Mesendoderm (in vitro differentiated cells): Measurements from ENCODE around the gene EEF1G.
A peak's percentile ranks its signal among the peaks of the same experiment; 100 is the strongest.

Source experiments
- DNase-seq: peaks from one replicate; pipeline ENCODE4 v3.0.0; 2013
- H2AK5ac ChIP-seq: 2 replicates; pipeline ENCODE4 v1.6.1; 2013; ENCODE audit warnings: low read length, inconsistent platforms
- H2BK120ac ChIP-seq: 2 replicates; pipeline ENCODE4 v1.6.1; 2013; ENCODE audit warnings: low read depth, mild to moderate bottlenecking, low read length, moderate library complexity, mixed read lengths
- H2BK15ac ChIP-seq: replicated peaks from 2 replicates; pipeline ENCODE4 v1.6.1; 2013; ENCODE audit warnings: low read depth, mild to moderate bottlenecking, moderate library complexity
- H2BK5ac ChIP-seq: 2 replicates; pipeline ENCODE4 v1.6.1; 2013; ENCODE audit warnings: low read length, inconsistent platforms
- H3K18ac ChIP-seq: 2 replicates; pipeline ENCODE4 v1.6.1; 2013; ENCODE audit warnings: mild to moderate bottlenecking, low read length, mixed read lengths
- H3K23ac ChIP-seq: one replicate; pipeline ENCODE4 v1.6.1; 2013; ENCODE audit warnings: low read length
- H3K27ac ChIP-seq: 2 replicates; pipeline ENCODE4 v1.5.1; 2013; ENCODE audit warnings: low read depth, mild to moderate bottlenecking, inconsistent platforms, low read length, moderate library complexity
- H3K27me3 ChIP-seq: 2 replicates; pipeline ENCODE4 v1.6.1; 2013; ENCODE audit warnings: low read length, control low read depth, mild to moderate bottlenecking, inconsistent platforms; ENCODE audit not compliant: insufficient read depth, poor library complexity
- H3K36me3 ChIP-seq: 2 replicates; pipeline ENCODE4 v1.6.1; 2013; ENCODE audit warnings: low read length, inconsistent platforms; ENCODE audit not compliant: control insufficient read depth, insufficient read depth
- H3K4ac ChIP-seq: one replicate; pipeline ENCODE4 v1.6.1; 2013; ENCODE audit warnings: low read depth, mild to moderate bottlenecking, low read length, moderate library complexity
- H3K4me1 ChIP-seq: 2 replicates; pipeline ENCODE4 v1.6.1; 2013; ENCODE audit warnings: low read depth, low read length, inconsistent platforms; ENCODE audit not compliant: control insufficient read depth
- H3K4me2 ChIP-seq: 2 replicates; pipeline ENCODE4 v1.6.1; 2013; ENCODE audit warnings: low read length
- H3K4me3 ChIP-seq: 2 replicates; pipeline ENCODE4 v1.5.1; 2013; ENCODE audit warnings: mild to moderate bottlenecking, low read length
- H3K56ac ChIP-seq: one replicate; pipeline ENCODE4 v1.6.1; 2013; ENCODE audit warnings: low read length
- H3K79me1 ChIP-seq: 2 replicates; pipeline ENCODE4 v1.6.1; 2013; ENCODE audit warnings: low read length, inconsistent platforms
- H3K79me2 ChIP-seq: 2 replicates; pipeline ENCODE4 v1.6.1; 2013; ENCODE audit warnings: mild to moderate bottlenecking, low read length; ENCODE audit not compliant: control insufficient read depth, insufficient read depth
- H3K9ac ChIP-seq: 2 replicates; pipeline ENCODE4 v1.6.1; 2013; ENCODE audit warnings: low read length, inconsistent platforms
- H4K5ac ChIP-seq: one replicate; pipeline ENCODE4 v1.6.1; 2013; ENCODE audit warnings: low read length
- H4K8ac ChIP-seq: one replicate; pipeline ENCODE4 v1.6.1; 2013; ENCODE audit warnings: low read depth, mild to moderate bottlenecking, control low read depth, low read length, moderate library complexity
- WGBS: extraction: QIAGEN DNeasy Blood & Tissue Kit; methylation state at CpG from one replicate; pipeline ENCODE4 v1.1.7; 2013; ENCODE audit warnings: low lambda C conversion rate, missing lambda C conversion rate; ENCODE audit not compliant: insufficient coverage; ENCODE audit errors: extremely low coverage; 5-methylcytosine and 5-hydroxymethylcytosine counted together

EEF1G gene

DNA sequence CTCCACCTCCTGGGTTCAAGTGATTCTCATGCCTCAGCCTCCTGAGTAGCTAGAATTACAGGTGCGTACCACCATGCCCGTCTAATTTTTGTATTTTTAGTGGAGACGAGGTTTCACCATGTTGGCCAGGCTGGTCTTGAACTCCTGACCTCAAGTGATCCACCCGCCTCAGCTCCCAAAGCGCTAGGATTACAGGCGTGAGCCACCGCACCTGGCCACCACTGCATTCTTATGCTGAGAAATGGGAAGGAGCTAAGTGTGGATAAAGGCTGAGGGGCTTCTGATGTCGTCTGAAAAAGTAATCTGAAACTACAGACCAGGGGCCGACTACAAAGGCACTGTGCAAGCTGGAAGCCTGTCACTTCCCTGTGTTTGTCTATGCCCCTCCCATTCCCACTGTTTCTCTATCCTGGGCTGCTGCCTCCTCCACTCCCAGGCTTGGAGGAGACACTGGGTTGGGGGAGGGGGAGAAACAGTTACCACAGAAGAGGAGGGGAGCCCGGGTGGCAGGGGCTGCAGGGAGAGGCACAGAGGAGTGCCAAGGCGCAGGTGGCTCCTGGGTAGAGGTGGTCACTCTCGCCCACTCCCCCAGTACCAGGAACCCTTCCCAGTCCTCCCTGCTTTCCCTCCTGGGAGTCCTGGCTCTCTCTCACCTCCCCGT is 30.9 kb upstream of the EEF1G start:
- no peak overlapping the region for H3K27ac ChIP-seq
- H3K36me3 ChIP-seq = no peaks in the 10 kb centered on the region
- no peak overlapping the region for H3K4me3 ChIP-seq
- H4K8ac ChIP-seq = no peak overlapping the region
- H3K4ac ChIP-seq = no peak overlapping the region
- H3K9ac ChIP-seq = no peak overlapping the region
- no peak overlapping the region for H2BK120ac ChIP-seq
- H3K27me3 ChIP-seq = no peaks in the 10 kb centered on the region
- no peak overlapping the region for H2BK15ac ChIP-seq
- no peak overlapping the region for H2BK5ac ChIP-seq
- peaks cover 2% of the 10 kb centered on the region for H3K4me1 ChIP-seq
- H3K79me2 ChIP-seq = peaks cover 15% of the 10 kb centered on the region
- no peak overlapping the region for H4K5ac ChIP-seq
- H2AK5ac ChIP-seq = no peak overlapping the region
- DNase-seq = peak; percentile 67
- peak overlapping the region; percentile 50 for H3K23ac ChIP-seq
- H3K56ac ChIP-seq = no peak overlapping the region
- no peak overlapping the region for H3K4me2 ChIP-seq
- no CpG with 5 or more reads among the region's 13 CpGs for WGBS
- peaks cover 3% of the 10 kb centered on the region for H3K79me1 ChIP-seq
- no peak overlapping the region for H3K18ac ChIP-seq

DNA sequence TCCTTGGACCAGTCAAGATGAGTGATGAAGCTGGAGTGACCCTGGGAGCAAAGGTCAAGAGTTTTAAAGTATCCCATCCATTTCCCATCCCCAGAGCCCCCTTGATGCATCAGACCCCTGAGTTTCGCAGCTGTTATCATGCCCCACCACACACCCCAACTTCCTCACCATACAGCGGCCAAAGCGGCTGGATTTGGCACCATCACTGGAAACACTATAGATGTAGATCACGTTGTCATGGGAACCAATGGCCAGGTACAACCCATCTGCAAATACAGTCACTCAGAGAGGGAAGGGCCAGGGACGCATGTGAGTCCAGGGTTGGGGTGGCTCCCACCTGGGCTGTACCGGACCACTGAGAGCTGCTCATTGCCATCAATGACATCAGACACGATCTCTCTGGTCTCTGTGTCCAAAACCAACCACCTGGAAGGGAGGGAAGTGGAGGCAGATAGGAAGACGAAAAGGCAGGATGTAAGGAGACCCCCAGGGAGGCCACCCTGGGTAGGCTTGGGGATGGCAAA is 30.1 kb upstream of the EEF1G start:
- Histone ChIP-seq H2AK5ac (no peak overlapping the region), H2BK120ac (no peak overlapping the region), H3K27me3 (no peaks in the 10 kb centered on the region), H3K4me2 (no peak overlapping the region), H3K4ac (no peak overlapping the region), H3K23ac (no peak overlapping the region), H4K5ac (no peak overlapping the region), H2BK15ac (no peak overlapping the region), H3K4me1 (peaks cover 2% of the 10 kb centered on the region), H3K18ac (no peak overlapping the region), H3K79me1 (peaks cover 3% of the 10 kb centered on the region), H3K79me2 (peaks cover 17% of the 10 kb centered on the region), H3K56ac (peak overlapping the region; percentile 17), H2BK5ac (no peak overlapping the region), H4K8ac (no peak overlapping the region), H3K9ac (no peak overlapping the region), H3K36me3 (no peaks in the 10 kb centered on the region), H3K4me3 (no peak overlapping the region), H3K27ac (no peak overlapping the region)
- DNase-seq = no peak
- WGBS = no CpG with 5 or more reads among the region's 8 CpGs

DNA sequence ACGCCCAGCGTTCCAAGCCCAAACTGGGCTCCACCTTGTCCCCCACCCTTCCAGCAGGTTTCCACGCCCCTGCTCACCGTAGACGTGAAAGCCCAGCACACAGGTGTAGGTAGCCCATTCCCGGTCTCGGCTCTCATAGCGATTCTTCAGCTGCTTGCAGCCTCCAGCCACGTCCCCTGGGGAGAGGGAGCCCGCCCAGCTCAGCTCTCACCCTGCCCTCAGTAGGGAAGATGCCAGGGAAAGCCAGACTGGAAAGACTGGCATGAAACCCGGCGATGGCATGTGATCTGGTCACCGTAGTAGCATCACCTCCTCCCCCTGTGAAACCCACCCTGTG is 29.3 kb upstream of the EEF1G start:
- H3K27ac ChIP-seq = no peak overlapping the region

DNA sequence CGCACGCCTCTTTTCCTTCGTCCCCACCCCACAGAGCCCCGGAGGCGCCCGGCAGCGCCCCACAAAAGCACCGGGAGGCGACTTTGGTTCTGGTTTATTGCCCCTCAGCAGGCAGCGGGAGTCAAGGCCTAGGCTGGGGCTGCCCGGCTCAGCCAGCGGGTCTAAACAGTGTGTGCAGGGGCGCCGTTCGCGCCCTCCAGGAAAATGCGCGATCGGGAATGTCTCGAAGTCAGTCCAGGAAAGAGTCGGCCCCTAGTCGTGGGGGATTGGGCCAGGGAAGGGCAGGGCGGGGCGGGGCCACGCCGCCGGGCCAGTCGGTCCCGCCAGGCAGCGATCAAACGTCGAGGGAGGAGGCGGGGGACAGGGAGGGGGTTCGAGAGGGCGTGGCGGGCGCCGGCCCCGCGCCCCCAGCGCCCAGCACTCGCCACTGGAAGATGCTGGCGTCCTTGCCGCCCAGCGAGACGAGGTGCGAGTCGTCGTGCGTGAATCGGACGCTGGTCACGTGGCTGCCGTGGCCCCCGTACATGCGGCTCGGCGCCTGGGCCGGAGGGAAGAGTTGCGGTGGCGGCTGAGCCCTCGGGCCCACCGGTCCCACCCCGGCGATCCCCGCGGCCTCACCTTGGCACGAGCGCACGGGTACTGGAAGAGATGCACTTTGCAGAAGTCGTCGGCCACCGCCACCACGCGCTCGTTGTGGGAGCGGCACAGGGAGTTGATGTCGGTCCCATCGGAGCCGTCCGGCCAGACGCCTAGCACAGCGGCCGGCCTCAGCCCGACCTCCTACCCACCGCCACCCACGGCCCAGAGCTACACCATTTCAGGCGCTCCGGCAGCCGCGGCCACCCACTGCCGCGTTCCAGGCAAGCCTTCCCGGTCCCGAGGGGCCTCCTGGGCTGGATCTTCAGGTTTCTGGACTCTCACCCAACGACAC is 28.7 kb upstream of the EEF1G start:
- peaks cover 4% of the 10 kb centered on the region for H3K4me1 ChIP-seq
- no peak overlapping the region for H4K8ac ChIP-seq
- peak; percentile 85 for DNase-seq
- H3K4me2 ChIP-seq = peak overlapping the region; percentile 75
- no peak overlapping the region for H3K23ac ChIP-seq
- H3K9ac ChIP-seq = peak overlapping the region; percentile 77
- H3K36me3 ChIP-seq = peaks cover 9% of the 10 kb centered on the region
- no peak overlapping the region for H4K5ac ChIP-seq
- H3K27me3 ChIP-seq = no peaks in the 10 kb centered on the region
- peak overlapping the region; percentile 7 for H2BK5ac ChIP-seq
- H3K27ac ChIP-seq = peak overlapping the region; percentile 92
- H3K79me1 ChIP-seq = peaks cover 17% of the 10 kb centered on the region
- H3K4me3 ChIP-seq = peak overlapping the region; percentile 8
- peak overlapping the region; percentile 94 for H3K18ac ChIP-seq
- no peak overlapping the region for H2AK5ac ChIP-seq
- peaks cover 25% of the 10 kb centered on the region for H3K79me2 ChIP-seq
- WGBS = no CpG with 5 or more reads among the region's 96 CpGs
- H2BK15ac ChIP-seq = no peak overlapping the region
- peak overlapping the region; percentile 46 for H3K4ac ChIP-seq
- H3K56ac ChIP-seq = peak overlapping the region; percentile 91
- H2BK120ac ChIP-seq = no peak overlapping the region

More for the DNA sequence above, 29.3 kb upstream of the EEF1G start:
- H2BK15ac ChIP-seq = no peak overlapping the region
- H3K4me1 ChIP-seq = peaks cover 4% of the 10 kb centered on the region
- peaks cover 4% of the 10 kb centered on the region for H3K36me3 ChIP-seq
- H2BK120ac ChIP-seq = no peak overlapping the region
- H3K9ac ChIP-seq = peak overlapping the region; percentile 77
- no peak overlapping the region for H3K4ac ChIP-seq
- no CpG with 5 or more reads among the region's 13 CpGs for WGBS
- no peaks in the 10 kb centered on the region for H3K27me3 ChIP-seq
- peaks cover 23% of the 10 kb centered on the region for H3K79me2 ChIP-seq
- peak overlapping the region; percentile 75 for H3K4me2 ChIP-seq
- H3K79me1 ChIP-seq = peaks cover 11% of the 10 kb centered on the region
- peak overlapping the region; percentile 91 for H3K56ac ChIP-seq
- H4K8ac ChIP-seq = no peak overlapping the region
- no peak overlapping the region for H2AK5ac ChIP-seq
- no peak overlapping the region for H3K23ac ChIP-seq
- no peak overlapping the region for H4K5ac ChIP-seq
- H2BK5ac ChIP-seq = no peak overlapping the region
- no peak overlapping the region for H3K4me3 ChIP-seq
- no peak for DNase-seq
- no peak overlapping the region for H3K18ac ChIP-seq

DNA sequence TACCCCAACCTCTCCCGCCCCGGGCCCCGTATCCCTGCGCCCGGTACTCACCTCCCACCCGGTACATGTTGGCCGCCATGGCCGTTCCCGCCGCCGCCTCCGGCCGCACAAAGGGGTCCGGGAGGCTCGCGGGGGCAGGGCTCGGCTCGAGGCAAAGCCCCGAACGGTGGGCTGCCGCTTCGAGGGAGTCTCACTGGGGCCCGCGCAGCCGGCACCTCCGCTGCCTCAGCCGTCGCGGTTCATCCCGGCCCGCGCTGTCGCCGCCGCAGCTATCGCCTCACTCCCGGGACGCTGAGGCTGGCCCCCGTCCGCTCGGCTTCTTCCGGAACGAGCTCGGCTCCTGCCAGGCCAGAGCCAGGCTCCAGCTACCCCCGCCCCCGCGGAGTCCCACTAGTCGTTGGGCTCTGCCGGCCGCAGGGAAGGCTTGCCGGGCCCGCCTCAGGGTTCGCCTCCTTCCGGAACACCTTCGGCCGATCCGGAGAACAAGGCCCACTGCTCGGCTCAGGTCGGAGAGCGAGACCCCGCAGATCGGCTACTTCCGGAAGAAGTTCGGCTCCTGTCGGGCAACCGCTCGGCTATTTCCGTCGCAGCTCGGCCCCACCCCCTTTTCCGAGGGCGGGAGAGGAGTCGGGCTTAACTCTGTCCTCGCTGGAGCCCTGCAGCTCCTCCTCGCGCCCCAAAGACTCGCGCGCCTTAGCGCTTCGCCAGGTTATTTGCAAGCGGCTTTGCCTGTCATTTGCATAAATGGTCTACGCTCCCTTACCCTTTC is 27.9 kb upstream of the EEF1G start, which contains the start of gene MTA2:
TSS of gene MTA2 (minus strand) at position 494 of the 769 bp plus-strand sequence. CDS start at position 79, 415 bp downstream.
- DNase-seq = peak; percentile 99
- Histone ChIP-seq H3K18ac (peak within 1 kb of the TSS; percentile 98), H3K56ac (peak within 1 kb of the TSS; percentile 97), H4K8ac (peak within 1 kb of the TSS; percentile 17), H2BK15ac (no peak within 1 kb of the TSS), H2BK5ac (peak within 1 kb of the TSS; percentile 78), H3K9ac (peak within 1 kb of the TSS; percentile 77), H2AK5ac (no peak within 1 kb of the TSS), H3K79me2 (peaks cover 25% of the 10 kb centered on the region), H3K27ac (peak within 1 kb of the TSS; percentile 97), H3K36me3 (peaks cover 14% of the 10 kb centered on the region), H2BK120ac (peak within 1 kb of the TSS; percentile 83), H3K23ac (peak within 1 kb of the TSS; percentile 98), H3K79me1 (peaks cover 21% of the 10 kb centered on the region), H3K4me3 (peak within 1 kb of the TSS; percentile 89), H3K27me3 (no peaks in the 10 kb centered on the region), H3K4ac (peak within 1 kb of the TSS; percentile 95), H3K4me2 (peak within 1 kb of the TSS; percentile 75), H4K5ac (no peak within 1 kb of the TSS), H3K4me1 (peaks cover 4% of the 10 kb centered on the region)
- no CpG with 5 or more reads among the region's 83 CpGs for WGBS
